GM18868 (cell line): ENCODE results near the gene CRTAC1.
"Not testable (repeated sequence)": the region's sequence is repeated elsewhere in the genome, so short reads cannot be mapped to it uniquely, and the experiment has no call there.

Source experiments
- ATAC-seq: cut with Tn5 transposase; IDR thresholded peaks from one replicate; pipeline ENCODE4 v1.9.1; 2021; ENCODE audit warnings: mild to moderate bottlenecking, moderate library complexity; ENCODE audit not compliant: unreplicated experiment

Gene CRTAC1

GRCh38 chr10:97849103-97849686, 181.2 kb downstream of the CRTAC1 start:
- ATAC-seq = peak; percentile 14

- ATAC-seq = no peak
Observed at GRCh38 chr10:97844678-97845077, 185.7 kb downstream of the CRTAC1 start.

- not testable (repeated sequence) for ATAC-seq
Observed at GRCh38 chr10:97843972-97844371, 186.4 kb downstream of the CRTAC1 start.

- ATAC-seq = no peak
Observed at GRCh38 chr10:97843281-97843671, 187.1 kb downstream of the CRTAC1 start.

- ATAC-seq = no peak
Observed at GRCh38 chr10:97842656-97843280, 187.7 kb downstream of the CRTAC1 start.

- ATAC-seq = not testable (repeated sequence)
Observed at GRCh38 chr10:97842114-97842513, 188.3 kb downstream of the CRTAC1 start.

- not testable (repeated sequence) for ATAC-seq
Observed at GRCh38 chr10:97841166-97841565, 189.3 kb downstream of the CRTAC1 start.

GRCh38 chr10:97838091-97838490, 192.3 kb downstream of the CRTAC1 start:
- ATAC-seq = no peak

GRCh38 chr10:97836446-97836845, 194.0 kb downstream of the CRTAC1 start:
- no peak for ATAC-seq

GRCh38 chr10:97831259-97831658, 199.2 kb downstream of the CRTAC1 start:
- ATAC-seq = no peak

GRCh38 chr10:97830064-97830463, 200.4 kb downstream of the CRTAC1 start:
- ATAC-seq = no peak

GRCh38 chr10:97828721-97829120, 201.7 kb downstream of the CRTAC1 start:
- ATAC-seq = no peak

- no peak for ATAC-seq
Observed at GRCh38 chr10:97827702-97828291, 202.6 kb downstream of the CRTAC1 start.

- no peak for ATAC-seq
Observed at GRCh38 chr10:97826892-97827291, 203.5 kb downstream of the CRTAC1 start.

- no peak for ATAC-seq
Observed at GRCh38 chr10:97825020-97825760, 205.2 kb downstream of the CRTAC1 start.

- ATAC-seq = no peak
Observed at GRCh38 chr10:97823734-97824133, 206.7 kb downstream of the CRTAC1 start.

GRCh38 chr10:97822261-97822687, 208.1 kb downstream of the CRTAC1 start:
- no peak for ATAC-seq

GRCh38 chr10:97821308-97822038, 208.9 kb downstream of the CRTAC1 start:
- no peak for ATAC-seq

GRCh38 chr10:97820096-97820704, 210.2 kb downstream of the CRTAC1 start:
- no peak for ATAC-seq

- ATAC-seq = no peak
Observed at GRCh38 chr10:97818572-97818971, 211.8 kb downstream of the CRTAC1 start.

- no peak for ATAC-seq
Observed at GRCh38 chr10:97816609-97817008, 213.8 kb downstream of the CRTAC1 start.
